Adipose tissue (tissue), 3 donors: ENCODE measurements around the gene SMG6. TPM values are rescaled to one million over a fixed set of nuclear protein-coding genes. Genes with fewer than 3 reads are reported as not detected.

ENCODE experiments used
- polyA plus RNA-seq, 3 donors: library from polyadenylated mRNA; stranded (reverse); fragments of 200-250 nt; gene quantifications; one replicate each; pipeline ENCODE4 v1.2.3, GENCODE V29; 2013
- donor health status: healthy with polysubstance abuse.
- donor health status: Bipolar disorder and iron deficiency.
- donor health status: healthy.

Gene SMG6
- polyA plus RNA-seq, 3 donors = 8.8 to 28.3 (median 18.7) TPM

Other genes starting within 250 kb of the SMG6 start
- 10 to 100 TPM in 2 of 3 donors, 1 to 10 TPM in 1; 1.6 to 23.3 (median 19.7) TPM for gene HIC1, start 248.7 kb downstream of the SMG6 start, polyA plus RNA-seq
- gene SRR, start 165 bp upstream of the SMG6 start, polyA plus RNA-seq = 1 to 10 TPM; 3.7 to 6.6 (median 6.5) TPM
- 10 to 100 TPM in 2 of 3 donors, 1 to 10 TPM in 1; 9.8 to 28.5 (median 18.4) TPM for gene TSR1, start 32.7 kb upstream of the SMG6 start, polyA plus RNA-seq
- gene SGSM2, start 33.7 kb upstream of the SMG6 start, polyA plus RNA-seq = 10 to 100 TPM; 22.0 to 72.3 (median 38.6) TPM
- 10 to 100 TPM in 2 of 3 donors, 1 to 10 TPM in 1; 4.9 to 23.7 (median 23.1) TPM for gene MNT, start 97.3 kb upstream of the SMG6 start, polyA plus RNA-seq
- gene METTL16, start 208.1 kb upstream of the SMG6 start, polyA plus RNA-seq = 10 to 100 TPM in 2 of 3 donors, 1 to 10 TPM in 1; 7.2 to 16.9 (median 11.2) TPM